ENCODE results near the gene DFFA. TPM values are rescaled to one million over a fixed set of nuclear protein-coding genes. Genes with fewer than 3 reads are reported as not detected.

The DFFA gene
- total and polyA plus RNA-seq, 9 of the 15 experiments (the other 6 are each of a cell fraction or from before 2014, with no cell fraction given): 39.6 to 74.8 (median 59.2) TPM

DNA sequence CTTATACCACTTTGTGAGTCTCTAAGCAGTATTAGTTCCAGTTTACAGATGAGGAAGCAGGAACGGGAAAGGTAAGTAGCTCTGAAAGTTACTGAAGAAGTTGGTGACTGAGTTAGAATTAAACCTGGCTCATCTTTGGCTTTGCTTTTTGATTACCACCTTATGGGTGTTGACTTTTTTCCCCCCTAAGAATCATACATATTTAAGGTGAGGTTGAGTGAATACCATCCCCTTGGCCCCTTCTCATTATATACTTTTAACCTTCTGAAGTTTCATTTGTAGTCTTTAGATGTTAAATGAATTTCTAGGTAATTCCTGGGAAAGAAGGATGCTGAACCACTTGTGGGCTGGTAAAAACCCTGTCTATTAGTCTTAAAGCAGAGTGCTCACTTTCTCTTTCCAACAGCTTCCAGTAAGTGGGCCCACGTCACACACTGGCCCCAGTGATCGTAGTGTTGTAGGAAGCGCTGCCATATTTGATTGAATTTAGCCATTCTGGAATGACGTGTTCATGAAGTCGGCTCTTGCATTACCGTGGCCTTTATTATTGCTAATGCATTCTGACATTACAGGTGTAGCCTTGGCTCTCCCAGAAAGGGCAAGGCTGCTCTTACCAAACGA lies 49.3 kb upstream of the DFFA start (continued):
- TF ChIP-seq MEF2A (IDR thresholded peaks at IDR 0.05; ENCODE audit: control insufficient read depth, low read depth, low read length): no peak
- TF ChIP-seq, protein P1, sequence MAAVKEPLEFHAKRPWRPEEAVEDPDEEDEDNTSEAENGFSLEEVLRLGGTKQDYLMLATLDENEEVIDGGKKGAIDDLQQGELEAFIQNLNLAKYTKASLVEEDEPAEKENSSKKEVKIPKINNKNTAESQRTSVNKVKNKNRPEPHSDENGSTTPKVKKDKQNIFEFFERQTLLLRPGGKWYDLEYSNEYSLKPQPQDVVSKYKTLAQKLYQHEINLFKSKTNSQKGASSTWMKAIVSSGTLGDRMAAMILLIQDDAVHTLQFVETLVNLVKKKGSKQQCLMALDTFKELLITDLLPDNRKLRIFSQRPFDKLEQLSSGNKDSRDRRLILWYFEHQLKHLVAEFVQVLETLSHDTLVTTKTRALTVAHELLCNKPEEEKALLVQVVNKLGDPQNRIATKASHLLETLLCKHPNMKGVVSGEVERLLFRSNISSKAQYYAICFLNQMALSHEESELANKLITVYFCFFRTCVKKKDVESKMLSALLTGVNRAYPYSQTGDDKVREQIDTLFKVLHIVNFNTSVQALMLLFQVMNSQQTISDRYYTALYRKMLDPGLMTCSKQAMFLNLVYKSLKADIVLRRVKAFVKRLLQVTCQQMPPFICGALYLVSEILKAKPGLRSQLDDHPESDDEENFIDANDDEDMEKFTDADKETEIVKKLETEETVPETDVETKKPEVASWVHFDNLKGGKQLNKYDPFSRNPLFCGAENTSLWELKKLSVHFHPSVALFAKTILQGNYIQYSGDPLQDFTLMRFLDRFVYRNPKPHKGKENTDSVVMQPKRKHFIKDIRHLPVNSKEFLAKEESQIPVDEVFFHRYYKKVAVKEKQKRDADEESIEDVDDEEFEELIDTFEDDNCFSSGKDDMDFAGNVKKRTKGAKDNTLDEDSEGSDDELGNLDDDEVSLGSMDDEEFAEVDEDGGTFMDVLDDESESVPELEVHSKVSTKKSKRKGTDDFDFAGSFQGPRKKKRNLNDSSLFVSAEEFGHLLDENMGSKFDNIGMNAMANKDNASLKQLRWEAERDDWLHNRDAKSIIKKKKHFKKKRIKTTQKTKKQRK (IDR thresholded peaks at IDR 0.05; ENCODE audit: borderline replicate concordance, low read depth, low read length): no peak
- no peak for TF ChIP-seq COPS2 (conservative IDR thresholded peaks at IDR 0.05)
- TF ChIP-seq CBFB (CRISPR knock-in tag; IDR thresholded peaks at IDR 0.05): no peak
- TF ChIP-seq, protein P2, sequence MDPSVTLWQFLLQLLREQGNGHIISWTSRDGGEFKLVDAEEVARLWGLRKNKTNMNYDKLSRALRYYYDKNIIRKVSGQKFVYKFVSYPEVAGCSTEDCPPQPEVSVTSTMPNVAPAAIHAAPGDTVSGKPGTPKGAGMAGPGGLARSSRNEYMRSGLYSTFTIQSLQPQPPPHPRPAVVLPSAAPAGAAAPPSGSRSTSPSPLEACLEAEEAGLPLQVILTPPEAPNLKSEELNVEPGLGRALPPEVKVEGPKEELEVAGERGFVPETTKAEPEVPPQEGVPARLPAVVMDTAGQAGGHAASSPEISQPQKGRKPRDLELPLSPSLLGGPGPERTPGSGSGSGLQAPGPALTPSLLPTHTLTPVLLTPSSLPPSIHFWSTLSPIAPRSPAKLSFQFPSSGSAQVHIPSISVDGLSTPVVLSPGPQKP (CRISPR knock-in tag; IDR thresholded peaks at IDR 0.05): no peak
- TF ChIP-seq, protein P3, sequence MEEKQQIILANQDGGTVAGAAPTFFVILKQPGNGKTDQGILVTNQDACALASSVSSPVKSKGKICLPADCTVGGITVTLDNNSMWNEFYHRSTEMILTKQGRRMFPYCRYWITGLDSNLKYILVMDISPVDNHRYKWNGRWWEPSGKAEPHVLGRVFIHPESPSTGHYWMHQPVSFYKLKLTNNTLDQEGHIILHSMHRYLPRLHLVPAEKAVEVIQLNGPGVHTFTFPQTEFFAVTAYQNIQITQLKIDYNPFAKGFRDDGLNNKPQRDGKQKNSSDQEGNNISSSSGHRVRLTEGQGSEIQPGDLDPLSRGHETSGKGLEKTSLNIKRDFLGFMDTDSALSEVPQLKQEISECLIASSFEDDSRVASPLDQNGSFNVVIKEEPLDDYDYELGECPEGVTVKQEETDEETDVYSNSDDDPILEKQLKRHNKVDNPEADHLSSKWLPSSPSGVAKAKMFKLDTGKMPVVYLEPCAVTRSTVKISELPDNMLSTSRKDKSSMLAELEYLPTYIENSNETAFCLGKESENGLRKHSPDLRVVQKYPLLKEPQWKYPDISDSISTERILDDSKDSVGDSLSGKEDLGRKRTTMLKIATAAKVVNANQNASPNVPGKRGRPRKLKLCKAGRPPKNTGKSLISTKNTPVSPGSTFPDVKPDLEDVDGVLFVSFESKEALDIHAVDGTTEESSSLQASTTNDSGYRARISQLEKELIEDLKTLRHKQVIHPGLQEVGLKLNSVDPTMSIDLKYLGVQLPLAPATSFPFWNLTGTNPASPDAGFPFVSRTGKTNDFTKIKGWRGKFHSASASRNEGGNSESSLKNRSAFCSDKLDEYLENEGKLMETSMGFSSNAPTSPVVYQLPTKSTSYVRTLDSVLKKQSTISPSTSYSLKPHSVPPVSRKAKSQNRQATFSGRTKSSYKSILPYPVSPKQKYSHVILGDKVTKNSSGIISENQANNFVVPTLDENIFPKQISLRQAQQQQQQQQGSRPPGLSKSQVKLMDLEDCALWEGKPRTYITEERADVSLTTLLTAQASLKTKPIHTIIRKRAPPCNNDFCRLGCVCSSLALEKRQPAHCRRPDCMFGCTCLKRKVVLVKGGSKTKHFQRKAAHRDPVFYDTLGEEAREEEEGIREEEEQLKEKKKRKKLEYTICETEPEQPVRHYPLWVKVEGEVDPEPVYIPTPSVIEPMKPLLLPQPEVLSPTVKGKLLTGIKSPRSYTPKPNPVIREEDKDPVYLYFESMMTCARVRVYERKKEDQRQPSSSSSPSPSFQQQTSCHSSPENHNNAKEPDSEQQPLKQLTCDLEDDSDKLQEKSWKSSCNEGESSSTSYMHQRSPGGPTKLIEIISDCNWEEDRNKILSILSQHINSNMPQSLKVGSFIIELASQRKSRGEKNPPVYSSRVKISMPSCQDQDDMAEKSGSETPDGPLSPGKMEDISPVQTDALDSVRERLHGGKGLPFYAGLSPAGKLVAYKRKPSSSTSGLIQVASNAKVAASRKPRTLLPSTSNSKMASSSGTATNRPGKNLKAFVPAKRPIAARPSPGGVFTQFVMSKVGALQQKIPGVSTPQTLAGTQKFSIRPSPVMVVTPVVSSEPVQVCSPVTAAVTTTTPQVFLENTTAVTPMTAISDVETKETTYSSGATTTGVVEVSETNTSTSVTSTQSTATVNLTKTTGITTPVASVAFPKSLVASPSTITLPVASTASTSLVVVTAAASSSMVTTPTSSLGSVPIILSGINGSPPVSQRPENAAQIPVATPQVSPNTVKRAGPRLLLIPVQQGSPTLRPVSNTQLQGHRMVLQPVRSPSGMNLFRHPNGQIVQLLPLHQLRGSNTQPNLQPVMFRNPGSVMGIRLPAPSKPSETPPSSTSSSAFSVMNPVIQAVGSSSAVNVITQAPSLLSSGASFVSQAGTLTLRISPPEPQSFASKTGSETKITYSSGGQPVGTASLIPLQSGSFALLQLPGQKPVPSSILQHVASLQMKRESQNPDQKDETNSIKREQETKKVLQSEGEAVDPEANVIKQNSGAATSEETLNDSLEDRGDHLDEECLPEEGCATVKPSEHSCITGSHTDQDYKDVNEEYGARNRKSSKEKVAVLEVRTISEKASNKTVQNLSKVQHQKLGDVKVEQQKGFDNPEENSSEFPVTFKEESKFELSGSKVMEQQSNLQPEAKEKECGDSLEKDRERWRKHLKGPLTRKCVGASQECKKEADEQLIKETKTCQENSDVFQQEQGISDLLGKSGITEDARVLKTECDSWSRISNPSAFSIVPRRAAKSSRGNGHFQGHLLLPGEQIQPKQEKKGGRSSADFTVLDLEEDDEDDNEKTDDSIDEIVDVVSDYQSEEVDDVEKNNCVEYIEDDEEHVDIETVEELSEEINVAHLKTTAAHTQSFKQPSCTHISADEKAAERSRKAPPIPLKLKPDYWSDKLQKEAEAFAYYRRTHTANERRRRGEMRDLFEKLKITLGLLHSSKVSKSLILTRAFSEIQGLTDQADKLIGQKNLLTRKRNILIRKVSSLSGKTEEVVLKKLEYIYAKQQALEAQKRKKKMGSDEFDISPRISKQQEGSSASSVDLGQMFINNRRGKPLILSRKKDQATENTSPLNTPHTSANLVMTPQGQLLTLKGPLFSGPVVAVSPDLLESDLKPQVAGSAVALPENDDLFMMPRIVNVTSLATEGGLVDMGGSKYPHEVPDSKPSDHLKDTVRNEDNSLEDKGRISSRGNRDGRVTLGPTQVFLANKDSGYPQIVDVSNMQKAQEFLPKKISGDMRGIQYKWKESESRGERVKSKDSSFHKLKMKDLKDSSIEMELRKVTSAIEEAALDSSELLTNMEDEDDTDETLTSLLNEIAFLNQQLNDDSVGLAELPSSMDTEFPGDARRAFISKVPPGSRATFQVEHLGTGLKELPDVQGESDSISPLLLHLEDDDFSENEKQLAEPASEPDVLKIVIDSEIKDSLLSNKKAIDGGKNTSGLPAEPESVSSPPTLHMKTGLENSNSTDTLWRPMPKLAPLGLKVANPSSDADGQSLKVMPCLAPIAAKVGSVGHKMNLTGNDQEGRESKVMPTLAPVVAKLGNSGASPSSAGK (IDR thresholded peaks at IDR 0.05): no peak
- no peak for TF ChIP-seq PHF20 (IDR thresholded peaks at IDR 0.05; ENCODE audit: partially characterized antibody)
- no peak for TF ChIP-seq ZNF121 (CRISPR knock-in tag; conservative IDR thresholded peaks at IDR 0.05)
- TF ChIP-seq BMI1 (IDR thresholded peaks at IDR 0.05; ENCODE audit: low read length): no peak

Measured in K562 (cell line).